Measurements from ENCODE around the gene ERCC8.

DNA sequence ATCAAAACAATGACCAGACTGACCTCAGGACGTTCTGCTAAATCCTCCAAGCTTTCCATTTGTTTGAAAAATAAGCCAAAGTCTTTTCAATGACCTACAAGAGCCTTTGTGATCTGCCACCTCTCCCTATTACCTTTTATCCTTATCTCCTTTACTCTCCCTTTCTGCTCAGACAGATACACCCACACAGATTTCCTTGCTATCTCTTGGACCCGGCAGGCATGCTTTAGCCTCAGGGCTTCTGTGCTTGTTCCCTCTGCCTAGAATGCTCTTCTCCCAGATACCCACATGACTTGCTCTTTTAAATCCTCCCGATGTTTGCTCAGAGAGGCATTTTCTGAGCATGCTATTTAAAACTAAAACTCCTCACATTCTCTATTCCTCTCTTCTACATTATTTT, 91.9 kb downstream of the ERCC8 start:
- TF ChIP-seq, protein P1, sequence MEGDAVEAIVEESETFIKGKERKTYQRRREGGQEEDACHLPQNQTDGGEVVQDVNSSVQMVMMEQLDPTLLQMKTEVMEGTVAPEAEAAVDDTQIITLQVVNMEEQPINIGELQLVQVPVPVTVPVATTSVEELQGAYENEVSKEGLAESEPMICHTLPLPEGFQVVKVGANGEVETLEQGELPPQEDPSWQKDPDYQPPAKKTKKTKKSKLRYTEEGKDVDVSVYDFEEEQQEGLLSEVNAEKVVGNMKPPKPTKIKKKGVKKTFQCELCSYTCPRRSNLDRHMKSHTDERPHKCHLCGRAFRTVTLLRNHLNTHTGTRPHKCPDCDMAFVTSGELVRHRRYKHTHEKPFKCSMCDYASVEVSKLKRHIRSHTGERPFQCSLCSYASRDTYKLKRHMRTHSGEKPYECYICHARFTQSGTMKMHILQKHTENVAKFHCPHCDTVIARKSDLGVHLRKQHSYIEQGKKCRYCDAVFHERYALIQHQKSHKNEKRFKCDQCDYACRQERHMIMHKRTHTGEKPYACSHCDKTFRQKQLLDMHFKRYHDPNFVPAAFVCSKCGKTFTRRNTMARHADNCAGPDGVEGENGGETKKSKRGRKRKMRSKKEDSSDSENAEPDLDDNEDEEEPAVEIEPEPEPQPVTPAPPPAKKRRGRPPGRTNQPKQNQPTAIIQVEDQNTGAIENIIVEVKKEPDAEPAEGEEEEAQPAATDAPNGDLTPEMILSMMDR (IDR thresholded peaks at IDR 0.05): no peak
- TF ChIP-seq POLR2AphosphoS5 (IDR thresholded peaks at IDR 0.05) (no peak), POLR2A (IDR thresholded peaks at IDR 0.05) (no peak)

All from prostate gland (tissue), 2 donors.